Uterus (tissue), 4 donors: ENCODE data around the gene STAMBPL1. TPM values are rescaled to one million over a fixed set of nuclear protein-coding genes. Genes with fewer than 3 reads are reported as not detected.

Source experiments
- DNase-seq, 2 donors: peaks; one replicate each; pipeline ENCODE4 v3.0.0-alpha.2; 2019 to 2020
- H3K27ac ChIP-seq, 2 donors: fragments of 200-600 bp; sonication (generic); 1 replicate in 1 of 2; 2 replicates in 1 of 2; pipeline ENCODE4 v1.5.1; 2016 to 2018
- H3K27me3 ChIP-seq, 2 donors: fragments of 200-600 bp; sonication (generic); one replicate each; pipeline ENCODE4 v1.5.1; 2018 to 2019; ENCODE audit warnings: control low read depth in 1 of 2
- H3K36me3 ChIP-seq, 2 donors: fragments of 200-600 bp; sonication (generic); one replicate each; pipeline ENCODE4 v1.5.1; 2019; ENCODE audit warnings: control low read depth in 1 of 2
- H3K4me1 ChIP-seq, 2 donors: fragments of 200-600 bp; sonication (generic); one replicate each; pipeline ENCODE4 v1.5.1; 2018 to 2019; ENCODE audit warnings: control low read depth in 1 of 2
- H3K4me3 ChIP-seq, 2 donors: fragments of 200-600 bp; sonication (generic); 1 replicate in 1 of 2; 2 replicates in 1 of 2; pipeline ENCODE4 v1.5.1; 2018 to 2019; ENCODE audit warnings: mild to moderate bottlenecking in 1 of 2
- H3K9me3 ChIP-seq, 2 donors: fragments of 200-600 bp; sonication (generic); one replicate each; pipeline ENCODE4 v1.5.1; 2019; ENCODE audit warnings: control low read depth in 1 of 2
- CTCF ChIP-seq, 4 experiments: fragments of 200-600 bp in 2 of 4; fragments of 450-650 bp in 2 of 4; sonication (generic) in 2 of 4; IDR thresholded peaks; one replicate each; pipeline ENCODE4 v1.5.1; 2016 to 2019; ENCODE audit warnings: antibody characterized with exemption in 4 of 4, mild to moderate bottlenecking in 2 of 4, moderate library complexity in 1 of 4
- POLR2A ChIP-seq, 2 donors: fragments of 450-650 bp; IDR thresholded peaks; one replicate each; pipeline ENCODE4 v1.6.1; 2016; ENCODE audit warnings: antibody characterized with exemption in 2 of 2, mild to moderate bottlenecking in 1 of 2, moderate library complexity in 1 of 2
- intact Hi-C: fragments of 100-400 bp; cut with DNase I; formaldehyde crosslinking; loops from one replicate; pipeline ENCODE4 v1.15.1; 2023; ENCODE audit warnings: low total_unique reads
- total RNA-seq, 4 donors: library from RNA; depleted of rRNA in 3 of 4; stranded (reverse); fragments of >200 nt in 3 of 4; gene quantifications; one replicate each; pipeline versions ENCODE4 v1.1.0 to v1.2.4, GENCODE V29; 2014 to 2023
- donor health status: DM: yes; HTN: yes; CAD: no.

The STAMBPL1 gene
- total RNA-seq, 4 donors from 2014 or later: 3.8 to 23.6 (median 6.5) TPM

DNA sequence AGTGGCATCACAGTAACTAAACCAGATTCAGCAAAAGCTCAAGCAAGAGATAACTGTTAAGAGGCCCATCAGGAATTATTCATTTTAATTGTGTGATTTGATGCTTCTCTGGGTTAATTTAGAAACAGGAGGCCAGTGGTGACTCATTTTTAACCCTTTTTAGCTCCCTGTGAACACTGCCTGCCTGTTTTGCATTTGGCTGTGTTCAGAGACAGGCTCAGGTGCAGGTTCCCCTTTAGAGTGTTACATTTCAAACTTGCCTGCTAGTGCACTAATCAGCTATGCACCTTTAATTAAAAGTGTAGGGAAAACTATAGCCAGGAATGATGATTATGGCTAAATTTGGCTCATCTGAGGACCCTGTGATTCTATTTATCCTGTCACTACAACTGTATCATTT, 6.5 kb downstream of the STAMBPL1 start:
- H3K9me3 ChIP-seq: no peaks in the 10 kb centered on the region
- no peak overlapping the region for H3K4me3 ChIP-seq
- intact Hi-C loops: no loop called here
- H3K27ac ChIP-seq: no peak overlapping the region
- TF ChIP-seq POLR2A (IDR thresholded peaks at IDR 0.05): no peak
- H3K27me3 ChIP-seq: no peaks in the 10 kb centered on the region
- no peak for DNase-seq
- no peaks in the 10 kb centered on the region for H3K36me3 ChIP-seq
- no peaks in the 10 kb centered on the region for H3K4me1 ChIP-seq

- H3K27me3 ChIP-seq: no peaks in the 10 kb centered on the region
- H3K36me3 ChIP-seq: no peaks in the 10 kb centered on the region
- no peaks in the 10 kb centered on the region for H3K4me1 ChIP-seq
- intact Hi-C loops: no loop called here
- H3K4me3 ChIP-seq: no peak overlapping the region
- no peak for DNase-seq
- TF ChIP-seq CTCF (IDR thresholded peaks at IDR 0.05): no peak
- TF ChIP-seq POLR2A (IDR thresholded peaks at IDR 0.05): no peak
- no peak overlapping the region for H3K27ac ChIP-seq
- H3K9me3 ChIP-seq: no peaks in the 10 kb centered on the region
Observed at GRCh38 chr10:88888810-88889445, 8.9 kb downstream of the STAMBPL1 start.

DNA sequence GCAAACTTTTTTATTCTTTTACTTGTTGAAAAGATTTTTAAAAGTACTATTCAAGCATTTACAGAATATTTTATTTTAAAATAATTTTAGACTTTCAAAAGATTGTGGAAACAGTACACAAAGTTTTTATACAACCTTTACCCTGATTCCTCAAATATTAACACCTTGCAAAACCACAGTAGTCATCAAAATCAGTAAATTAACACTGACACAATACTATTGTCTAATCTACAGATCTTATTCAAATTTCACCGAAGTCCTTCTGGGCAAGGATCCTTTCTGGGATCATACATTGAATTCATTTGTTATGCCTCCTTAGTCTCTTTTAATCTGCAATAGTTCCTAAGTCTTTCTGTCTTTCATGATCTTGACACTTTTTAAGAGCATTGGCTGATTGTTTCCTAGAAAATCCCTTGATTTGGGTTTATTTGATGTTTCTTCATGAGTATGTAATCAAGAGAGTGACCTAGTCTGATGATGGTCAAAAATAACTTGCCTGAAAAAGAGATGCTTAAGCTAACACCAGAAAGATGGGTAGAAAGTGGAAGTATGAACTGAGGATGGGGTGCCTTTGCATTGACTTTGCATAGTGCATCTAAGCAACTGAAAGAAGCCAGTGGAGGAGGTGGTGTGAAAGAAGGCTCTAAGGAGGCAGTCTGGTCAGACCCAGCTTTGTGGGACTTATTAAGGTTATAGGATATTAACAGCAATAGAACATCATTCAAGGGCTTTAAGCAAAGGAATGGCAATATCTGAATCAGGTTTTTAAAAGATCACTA, 9.7 kb downstream of the STAMBPL1 start:
- TF ChIP-seq CTCF (IDR thresholded peaks at IDR 0.05) (no peak), POLR2A (IDR thresholded peaks at IDR 0.05) (no peak)
- DNase-seq: no peak
- Histone ChIP-seq H3K27ac (no peak overlapping the region), H3K36me3 (no peaks in the 10 kb centered on the region), H3K4me3 (no peak overlapping the region), H3K27me3 (no peaks in the 10 kb centered on the region), H3K9me3 (no peaks in the 10 kb centered on the region), H3K4me1 (no peaks in the 10 kb centered on the region)
- intact Hi-C loops: no loop called here

- intact Hi-C loops: no loop called here
- H3K27ac ChIP-seq: no peak overlapping the region
- H3K36me3 ChIP-seq: no peaks in the 10 kb centered on the region
- TF ChIP-seq CTCF (IDR thresholded peaks at IDR 0.05): no peak
- no peak for DNase-seq
- H3K27me3 ChIP-seq: no peaks in the 10 kb centered on the region
- no peaks in the 10 kb centered on the region for H3K9me3 ChIP-seq
- no peak overlapping the region for H3K4me3 ChIP-seq
- no peaks in the 10 kb centered on the region for H3K4me1 ChIP-seq
Observed at GRCh38 chr10:88890681-88891381, 10.8 kb downstream of the STAMBPL1 start.

DNA sequence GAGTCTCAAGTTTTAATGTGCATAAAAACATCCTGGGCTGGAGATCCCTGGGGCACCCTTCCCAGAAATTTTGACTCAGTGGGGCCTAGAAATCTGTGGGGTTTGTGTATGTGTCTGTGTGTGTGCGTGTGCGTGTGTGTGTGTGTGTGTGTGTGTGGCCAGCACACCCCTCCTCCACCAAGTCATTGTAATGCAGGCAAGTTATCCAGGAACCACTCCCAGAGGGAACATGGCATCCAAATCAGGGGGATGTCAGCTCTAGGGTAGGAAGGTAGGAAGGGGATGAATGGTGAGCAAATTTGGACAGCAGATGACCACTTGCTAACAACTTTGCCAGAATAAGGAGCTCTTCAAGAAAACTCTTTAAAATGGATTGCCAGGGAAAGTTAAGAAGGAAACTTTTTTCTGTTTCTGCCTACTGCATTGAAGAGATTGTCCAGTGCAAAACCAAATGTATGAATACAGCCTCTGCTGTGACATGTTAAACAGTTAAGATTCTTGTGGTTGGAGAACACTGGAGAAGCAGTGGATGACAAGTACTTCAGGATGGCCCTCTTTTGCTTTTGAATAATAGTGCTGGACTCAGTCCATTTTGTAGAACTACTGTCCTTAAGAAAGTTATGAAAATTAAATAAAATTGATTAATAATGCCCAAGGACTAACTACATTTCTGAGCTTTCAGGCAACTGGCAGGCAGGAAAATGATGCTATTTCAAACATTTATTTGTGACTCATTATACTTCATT, 12.3 kb downstream of the STAMBPL1 start:
- DNase-seq: no peak
- Histone ChIP-seq H3K27me3 (no peaks in the 10 kb centered on the region), H3K36me3 (no peaks in the 10 kb centered on the region), H3K27ac (no peak overlapping the region), H3K9me3 (no peaks in the 10 kb centered on the region), H3K4me3 (no peak overlapping the region), H3K4me1 (no peaks in the 10 kb centered on the region)
- TF ChIP-seq CTCF (IDR thresholded peaks at IDR 0.05): no peak
- intact Hi-C loops: no loop called here
